Upper lobe of left lung (tissue), 4 donors: Measurements from ENCODE around the gene KCNJ4.

Experiments
- CTCF ChIP-seq, 6 experiments: fragments of 450-650 bp in 4 of 6; fragments of 200-600 bp in 2 of 6; sonication (generic) in 2 of 6; IDR thresholded peaks; one replicate each; pipeline ENCODE4 v1.5.1; 2016 to 2019; ENCODE audit warnings: antibody characterized with exemption in 6 of 6
- EP300 ChIP-seq, 4 donors: sonication (generic); formaldehyde crosslinking; IDR thresholded peaks; one replicate each; pipeline ENCODE4 v1.5.1; 2017; ENCODE audit warnings: antibody characterized with exemption in 4 of 4, control low read depth in 2 of 4

DNA sequence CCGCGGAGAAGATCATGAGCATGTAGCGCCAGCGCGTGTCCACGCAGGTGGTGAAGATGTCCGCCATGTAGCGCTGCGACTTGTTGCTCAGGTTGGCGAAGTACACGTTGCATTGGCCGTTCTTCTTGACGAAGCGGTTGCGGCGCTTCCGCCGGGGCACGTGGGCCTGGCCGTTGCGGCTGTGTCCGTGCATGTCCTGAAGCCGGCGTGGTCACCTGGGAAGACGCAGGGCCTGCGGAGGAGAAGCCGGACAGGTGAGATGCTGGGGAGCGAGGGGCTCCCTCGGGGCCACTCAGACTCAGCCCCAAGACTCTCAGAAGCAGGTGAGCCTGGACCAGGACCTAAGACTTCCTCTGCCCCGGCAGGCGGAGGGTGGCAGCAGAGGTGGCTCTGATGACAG lies 27.1 kb downstream of the KCNJ4 start:
- TF ChIP-seq CTCF (IDR thresholded peaks at IDR 0.05) (no peak), EP300 (IDR thresholded peaks at IDR 0.05) (no peak)
